ENCODE data around the gene ACTN4. TPM values are rescaled to one million over a fixed set of nuclear protein-coding genes. Genes with fewer than 3 reads are reported as not detected.

The ACTN4 gene
- total and polyA plus RNA-seq, 2 of the 4 experiments (the other 2 are of a cell fraction) = 541 to 659 TPM

- Histone ChIP-seq H4K20me1 (ENCODE audit: insufficient read depth, low read length) (peaks cover 88% of the 10 kb centered on the region), H3K27ac (ENCODE audit: insufficient read depth, low read length) (no peak overlapping the region), H3K4me3 (ENCODE audit: insufficient read depth, low read depth, low read length) (no peak overlapping the region), H2BK15ac (ENCODE audit: low read depth, low read length) (no peak overlapping the region), H2AK5ac (ENCODE audit: low read depth, low read length) (no peak overlapping the region), H2AFZ (replicated peaks; ENCODE audit: low read length, poor library complexity) (no peak overlapping the region), H3K9ac (ENCODE audit: low read depth, low read length) (no peak overlapping the region), H3K36me3 (ENCODE audit: control insufficient read depth, insufficient read depth, low read length) (peaks cover 41% of the 10 kb centered on the region), H3K14ac (replicated peaks; ENCODE audit: low read depth, low read length) (0 out of 2 replicates have a peak overlapping the region, but pooled peaks have one; percentile 40), H3K9me3 (ENCODE audit: control insufficient read depth, insufficient read depth, low read length) (no peaks in the 10 kb centered on the region), H4K91ac (ENCODE audit: insufficient read depth, low read depth, low read length) (no peak overlapping the region), H2BK120ac (ENCODE audit: low read depth, low read length) (no peak overlapping the region), H3K4ac (ENCODE audit: low read depth, low read length) (0 out of 2 replicates have a peak overlapping the region, but pooled peaks have one; percentile 3), H3K27me3 (ENCODE audit: control insufficient read depth, insufficient read depth, low read length) (no peaks in the 10 kb centered on the region), H3K56ac (ENCODE audit: extremely low read depth, insufficient read depth, low read length) (no peak overlapping the region), H2AK9ac (replicated peaks; ENCODE audit: low read depth, low read length, poor library complexity) (no peak overlapping the region), H3K79me1 (ENCODE audit: low read depth in 1 of 2, low read length in 2 of 2) (peaks cover 0 to 97% of the 10 kb centered on the region in 2 experiments; a peak in 3 of 4 replicates), H3K9me1 (ENCODE audit: insufficient read depth, low read length) (peaks cover 47% of the 10 kb centered on the region), H3K4me1 (ENCODE audit: control insufficient read depth, insufficient read depth, low read length) (peaks cover 29% of the 10 kb centered on the region), H4K8ac (ENCODE audit: low read depth in 2 of 2, low read length in 2 of 2) (no peak overlapping the region), H4K5ac (ENCODE audit: low read depth, low read length) (no peak overlapping the region), H2BK5ac (ENCODE audit: low read depth, low read length, poor library complexity, severe bottlenecking) (no peak overlapping the region), H3K4me2 (ENCODE audit: low read depth, low read length) (no peak overlapping the region), H3K18ac (ENCODE audit: low read depth, low read length) (no peak overlapping the region), H3K23ac (ENCODE audit: low read depth, low read length) (peak overlapping the region; percentile 57; the same call in 1 of the 2 replicates), H2BK20ac (ENCODE audit: low read depth, low read length) (no peak overlapping the region)
- BruUV-seq (replicated peaks) = no TSS peak
- TF ChIP-seq MAFK (IDR thresholded peaks at IDR 0.05; ENCODE audit: low read depth, low read length) (no peak), POLR2A (IDR thresholded peaks at IDR 0.05; ENCODE audit: low read depth, low read length) (no peak), MXI1 (IDR thresholded peaks at IDR 0.05; ENCODE audit: borderline replicate concordance, low read depth, low read length) (no peak), RFX5 (IDR thresholded peaks at IDR 0.05; ENCODE audit: low read depth, low read length) (no peak), CHD1 (IDR thresholded peaks at IDR 0.05; ENCODE audit: low read depth, low read length) (no peak), USF2 (IDR thresholded peaks at IDR 0.05; ENCODE audit: low read depth, low read length) (no peak), BHLHE40 (IDR thresholded peaks at IDR 0.05; ENCODE audit: low read depth, low read length) (no peak), CEBPB (IDR thresholded peaks at IDR 0.05; ENCODE audit: low read depth, low read length) (no peak), SMC3 (IDR thresholded peaks at IDR 0.05; ENCODE audit: low read depth, low read length) (no peak), CTCF (conservative IDR thresholded peaks at IDR 0.05; ENCODE audit: low read depth, low read length) (no peak), MAZ (IDR thresholded peaks at IDR 0.05; ENCODE audit: borderline replicate concordance, low read depth, low read length) (no peak), ELK1 (IDR thresholded peaks at IDR 0.05; ENCODE audit: borderline replicate concordance, low read depth, low read length) (no peak), NFE2L2 (IDR thresholded peaks at IDR 0.05; ENCODE audit: low read depth, low read length) (no peak), RAD21 (IDR thresholded peaks at IDR 0.05; ENCODE audit: low read length) (no peak), FOS (IDR thresholded peaks at IDR 0.05; ENCODE audit: low read depth, low read length) (no peak), RCOR1 (IDR thresholded peaks at IDR 0.05; ENCODE audit: insufficient replicate concordance, low read length) (no peak)
- intact Hi-C loops (cut with micrococcal nuclease) = no loop called here
- no peak for ATAC-seq (ENCODE audit: low read depth)
- WGBS, 2 experiments (ENCODE audit: extremely low coverage in 2 of 2, insufficient read length in 1 of 2) = 100% methylated on average over 1 of the region's 6 CpGs; no CpG with 5 or more reads in 1 of the 2 experiments
- ChIA-PET CTCF (no interaction called here), POLR2A (ENCODE audit: unreplicated experiment) (no interaction called here)
- in situ Hi-C loops (cut with MboI; ENCODE audit: low sequenced_read_pairs) = no loop called here
- DNase-seq = no peak
- dilution Hi-C loops (cut with HindIII; ENCODE audit: low sequenced_read_pairs, unreplicated experiment) = no loop called here
These were observed 49.7 kb downstream of the ACTN4 start for GRCh38 chr19:38697197-38697596.

Measured in IMR-90 (cell line).